A549 (cell line): ENCODE data around the gene AFAP1L2.

Experiments
- CHD2 ChIP-seq: fragments of 150-350 bp; IDR thresholded peaks from 2 replicates; pipeline ENCODE4 v1.6.1; 2014; ENCODE audit warnings: low read length; ENCODE audit not compliant: partially characterized antibody
- EP300 ChIP-seq, 2 experiments: fragments of >200 bp; sonication (Bioruptor Twin); formaldehyde crosslinking; IDR thresholded peaks; 2 replicates in 1 of 2; 3 replicates in 1 of 2; pipeline ENCODE4 v1.6.1; 2016 to 2017
- POLR2A ChIP-seq: IDR thresholded peaks from 2 replicates; pipeline ENCODE4 v1.6.1; 2012; ENCODE audit warnings: mild to moderate bottlenecking, low read length
- POLR2AphosphoS2 ChIP-seq: conservative IDR thresholded peaks from 2 replicates; pipeline ENCODE4 v1.6.1; 2012; ENCODE audit warnings: low read length, improper control_type of control experiment, inconsistent platforms
- RCOR1 ChIP-seq: fragments of 150-350 bp; IDR thresholded peaks from 2 replicates; pipeline ENCODE4 v1.6.1; 2014; ENCODE audit warnings: antibody characterized with exemption, low read length, low read depth
- TF ChIP-seq, protein P1 (sequence below): fragments of >200 bp; sonication (Bioruptor Twin); formaldehyde crosslinking; IDR thresholded peaks from 3 replicates; pipeline ENCODE4 v1.5.1; 2016
- TF ChIP-seq, protein P2 (sequence below): fragments of 450-650 bp; IDR thresholded peaks from 2 replicates; pipeline ENCODE4 v1.6.1; 2014; ENCODE audit warnings: antibody characterized with exemption

DNA sequence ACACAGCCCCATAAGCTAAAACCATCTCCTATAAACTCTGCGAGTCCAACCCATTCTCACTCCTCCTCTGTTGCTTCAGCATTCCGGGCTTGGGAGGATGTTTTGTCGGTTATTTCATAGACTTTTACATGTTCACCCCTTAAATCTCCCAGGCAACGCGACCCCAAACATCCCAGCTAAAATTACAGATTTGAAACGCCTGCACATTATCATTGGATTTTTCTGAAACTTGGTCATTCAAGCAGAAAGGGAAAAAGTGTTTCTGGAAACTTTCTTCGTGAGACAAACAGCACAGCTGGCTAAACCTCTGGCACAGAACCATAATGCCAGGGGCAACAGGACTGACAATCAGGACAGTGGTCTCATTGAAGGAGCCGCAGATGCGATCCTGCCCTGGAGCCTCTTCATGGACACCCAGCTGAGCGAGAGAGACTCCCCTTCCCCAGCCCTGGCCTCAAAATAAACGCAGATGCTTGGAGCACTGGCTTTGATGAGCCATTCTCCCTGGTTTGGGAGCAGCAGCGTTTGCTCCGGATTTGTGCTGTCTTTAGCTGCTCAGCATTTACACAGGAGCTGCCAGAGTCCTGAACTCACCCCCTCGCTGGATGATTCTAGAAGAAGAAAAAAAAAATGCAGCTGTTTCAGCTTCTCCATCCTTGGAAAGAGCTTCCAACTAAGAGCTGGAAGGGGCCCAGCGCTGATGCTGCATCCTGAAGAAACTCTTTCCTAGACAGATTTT, 30.1 kb downstream of the AFAP1L2 start:
- TF ChIP-seq RCOR1 (no peak), POLR2A (no peak), CHD2 (no peak), POLR2AphosphoS2 (no peak), EP300 (IDR thresholded peaks at IDR 0.05) (no peak)
- TF ChIP-seq, protein P1, sequence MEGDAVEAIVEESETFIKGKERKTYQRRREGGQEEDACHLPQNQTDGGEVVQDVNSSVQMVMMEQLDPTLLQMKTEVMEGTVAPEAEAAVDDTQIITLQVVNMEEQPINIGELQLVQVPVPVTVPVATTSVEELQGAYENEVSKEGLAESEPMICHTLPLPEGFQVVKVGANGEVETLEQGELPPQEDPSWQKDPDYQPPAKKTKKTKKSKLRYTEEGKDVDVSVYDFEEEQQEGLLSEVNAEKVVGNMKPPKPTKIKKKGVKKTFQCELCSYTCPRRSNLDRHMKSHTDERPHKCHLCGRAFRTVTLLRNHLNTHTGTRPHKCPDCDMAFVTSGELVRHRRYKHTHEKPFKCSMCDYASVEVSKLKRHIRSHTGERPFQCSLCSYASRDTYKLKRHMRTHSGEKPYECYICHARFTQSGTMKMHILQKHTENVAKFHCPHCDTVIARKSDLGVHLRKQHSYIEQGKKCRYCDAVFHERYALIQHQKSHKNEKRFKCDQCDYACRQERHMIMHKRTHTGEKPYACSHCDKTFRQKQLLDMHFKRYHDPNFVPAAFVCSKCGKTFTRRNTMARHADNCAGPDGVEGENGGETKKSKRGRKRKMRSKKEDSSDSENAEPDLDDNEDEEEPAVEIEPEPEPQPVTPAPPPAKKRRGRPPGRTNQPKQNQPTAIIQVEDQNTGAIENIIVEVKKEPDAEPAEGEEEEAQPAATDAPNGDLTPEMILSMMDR, result no peak
- TF ChIP-seq, protein P2, sequence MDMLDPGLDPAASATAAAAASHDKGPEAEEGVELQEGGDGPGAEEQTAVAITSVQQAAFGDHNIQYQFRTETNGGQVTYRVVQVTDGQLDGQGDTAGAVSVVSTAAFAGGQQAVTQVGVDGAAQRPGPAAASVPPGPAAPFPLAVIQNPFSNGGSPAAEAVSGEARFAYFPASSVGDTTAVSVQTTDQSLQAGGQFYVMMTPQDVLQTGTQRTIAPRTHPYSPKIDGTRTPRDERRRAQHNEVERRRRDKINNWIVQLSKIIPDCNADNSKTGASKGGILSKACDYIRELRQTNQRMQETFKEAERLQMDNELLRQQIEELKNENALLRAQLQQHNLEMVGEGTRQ, result no peak
